ENCODE data around the gene DMRT1. TPM values are rescaled to one million over a fixed set of nuclear protein-coding genes. Genes with fewer than 3 reads are reported as not detected.

DMRT1 gene
- total RNA-seq, 2 donors from 2014 or later = not detected

- no peak for TF ChIP-seq CTCF (conservative IDR thresholded peaks at IDR 0.05)
- Mint-ChIP-seq H3K4me3 (no peak overlapping the region), H3K9me3 (no peaks in the 10 kb centered on the region), H3K27ac (no peak overlapping the region), H3K27me3 (ENCODE audit: insufficient read depth) (peaks cover 35% of the 10 kb centered on the region), H3K4me1 (no peaks in the 10 kb centered on the region), H3K36me3 (ENCODE audit: low read depth) (no peaks in the 10 kb centered on the region)
- no peaks in the 10 kb centered on the region for H3K36me3 ChIP-seq (ENCODE audit: control insufficient read depth, insufficient read depth, low read length)
- H3K9me3 ChIP-seq (ENCODE audit: control insufficient read depth, low read length) = no peaks in the 10 kb centered on the region
- 84 to 86% methylated on average over 3 to 4 of the region's 4 CpGs for WGBS, 2 experiments (ENCODE audit: insufficient coverage in 1 of 2, insufficient read length in 1 of 2)
- H3K9ac ChIP-seq (ENCODE audit: extremely low read depth, low read length, poor library complexity, severe bottlenecking) = no peak overlapping the region
- H3K27me3 ChIP-seq (ENCODE audit: control insufficient read depth, insufficient read depth, low read length, poor library complexity, severe bottlenecking) = peaks cover 17% of the 10 kb centered on the region
- DNase-seq = no peak
- H3K4me1 ChIP-seq (ENCODE audit: control insufficient read depth, insufficient read depth, low read length) = no peaks in the 10 kb centered on the region
- H3K4me3 ChIP-seq (ENCODE audit: low read length) = no peak overlapping the region
- no peak overlapping the region for H3K27ac ChIP-seq (ENCODE audit: low read depth, low read length)
Observed at GRCh38 chr9:1014225-1014624, 172.7 kb downstream of the DMRT1 start.

GRCh38 chr9:1014640-1015039, 173.1 kb downstream of the DMRT1 start:
- H3K27me3 Mint-ChIP-seq (ENCODE audit: insufficient read depth) = peaks cover 34% of the 10 kb centered on the region
- H3K27ac Mint-ChIP-seq = no peak overlapping the region
- 92% methylated on average over 1 of the region's 2 CpGs; no CpG with 5 or more reads in 1 of the 2 experiments for WGBS, 2 experiments (ENCODE audit: insufficient coverage in 1 of 2, insufficient read length in 1 of 2)

GRCh38 chr9:1018121-1018520, 176.6 kb downstream of the DMRT1 start:
- Mint-ChIP-seq H3K4me3 (no peak overlapping the region), H3K9me3 (peaks cover 12% of the 10 kb centered on the region), H3K4me1 (no peaks in the 10 kb centered on the region), H3K27me3 (ENCODE audit: insufficient read depth) (peaks cover 50% of the 10 kb centered on the region), H3K27ac (no peak overlapping the region), H3K36me3 (ENCODE audit: low read depth) (no peaks in the 10 kb centered on the region)
- Histone ChIP-seq H3K4me1 (ENCODE audit: control insufficient read depth, insufficient read depth, low read length) (no peaks in the 10 kb centered on the region), H3K36me3 (ENCODE audit: control insufficient read depth, insufficient read depth, low read length) (no peaks in the 10 kb centered on the region), H3K27me3 (ENCODE audit: control insufficient read depth, insufficient read depth, low read length, poor library complexity, severe bottlenecking) (peaks cover 17% of the 10 kb centered on the region), H3K27ac (ENCODE audit: low read depth, low read length) (no peak overlapping the region), H3K9ac (ENCODE audit: extremely low read depth, low read length, poor library complexity, severe bottlenecking) (no peak overlapping the region), H3K9me3 (ENCODE audit: control insufficient read depth, low read length) (peaks cover 7% of the 10 kb centered on the region), H3K4me3 (ENCODE audit: low read length) (no peak overlapping the region)
- peak; percentile 81 for DNase-seq
- TF ChIP-seq CTCF (conservative IDR thresholded peaks at IDR 0.05) = peak; percentile 80
- WGBS, 2 experiments (ENCODE audit: insufficient coverage in 1 of 2, insufficient read length in 1 of 2) = 38 to 43% methylated on average over 5 to 9 of the region's 10 CpGs

More at GRCh38 chr9:1014640-1015039, 173.1 kb downstream of the DMRT1 start:
- H3K4me1 Mint-ChIP-seq = no peaks in the 10 kb centered on the region
- no peaks in the 10 kb centered on the region for H3K9me3 Mint-ChIP-seq
- H3K4me3 Mint-ChIP-seq = no peak overlapping the region
- H3K27me3 ChIP-seq (ENCODE audit: control insufficient read depth, insufficient read depth, low read length, poor library complexity, severe bottlenecking) = peaks cover 17% of the 10 kb centered on the region
- no peak overlapping the region for H3K4me3 ChIP-seq (ENCODE audit: low read length)
- H3K27ac ChIP-seq (ENCODE audit: low read depth, low read length) = no peak overlapping the region
- no peak for DNase-seq
- H3K9ac ChIP-seq (ENCODE audit: extremely low read depth, low read length, poor library complexity, severe bottlenecking) = no peak overlapping the region
- TF ChIP-seq CTCF (conservative IDR thresholded peaks at IDR 0.05) = no peak
- no peaks in the 10 kb centered on the region for H3K9me3 ChIP-seq (ENCODE audit: control insufficient read depth, low read length)
- H3K36me3 ChIP-seq (ENCODE audit: control insufficient read depth, insufficient read depth, low read length) = no peaks in the 10 kb centered on the region
- H3K4me1 ChIP-seq (ENCODE audit: control insufficient read depth, insufficient read depth, low read length) = no peaks in the 10 kb centered on the region
- no peaks in the 10 kb centered on the region for H3K36me3 Mint-ChIP-seq (ENCODE audit: low read depth)

Other genes starting within 250 kb of the DMRT1 start
- gene DMRT3, start 135.0 kb downstream of the DMRT1 start, total RNA-seq = not detected
- under 1 TPM in 1 of 2 donors, not detected in 1; 0.24 TPM for gene DMRT2, start 208.7 kb downstream of the DMRT1 start, total RNA-seq

Measured in endodermal cell (in vitro differentiated cells).